ENCODE results near the gene COL6A3.

Gene COL6A3

GRCh38 chr2:237397072-237397471 is 16.9 kb downstream of the COL6A3 start:
- H3K79me2 ChIP-seq (ENCODE audit: insufficient read depth, low read length), result no peaks in the 10 kb centered on the region
- TF ChIP-seq EZH2phosphoT487 (IDR thresholded peaks at IDR 0.05; ENCODE audit: borderline replicate concordance) (no peak), CTCF (conservative IDR thresholded peaks at IDR 0.05; ENCODE audit: low read length) (no peak)

GRCh38 chr2:237393523-237393922 is 20.4 kb downstream of the COL6A3 start:
- Histone ChIP-seq H3K4me2 (ENCODE audit: low read depth, low read length, poor library complexity, severe bottlenecking) (no peak overlapping the region), H3K4me3 (ENCODE audit: low read length, poor library complexity, severe bottlenecking) (no peak overlapping the region), H3F3A (ENCODE audit: low read depth) (no peaks in the 10 kb centered on the region), H3K9me3 (ENCODE audit: insufficient read depth, low read depth, low read length) (no peaks in the 10 kb centered on the region), H2AFZ (ENCODE audit: low read length) (no peak overlapping the region), H3K79me2 (ENCODE audit: insufficient read depth, low read length) (no peaks in the 10 kb centered on the region), H3K9me2 (replicated peaks; ENCODE audit: low read depth, low read length) (no peaks in the 10 kb centered on the region), H3K36me3 (ENCODE audit: insufficient read depth, low read length) (no peaks in the 10 kb centered on the region), H3K27me3 (ENCODE audit: insufficient read depth, low read length, poor library complexity, severe bottlenecking) (no peaks in the 10 kb centered on the region), H4K20me1 (ENCODE audit: insufficient read depth, low read length, poor library complexity, severe bottlenecking) (no peaks in the 10 kb centered on the region), H3K4me1 (ENCODE audit: insufficient read depth, low read length, poor library complexity, severe bottlenecking) (no peaks in the 10 kb centered on the region), H3K9ac (ENCODE audit: low read depth, low read length, poor library complexity, severe bottlenecking) (no peak overlapping the region)
- TF ChIP-seq EZH2phosphoT487 (IDR thresholded peaks at IDR 0.05; ENCODE audit: borderline replicate concordance) (no peak), CTCF (conservative IDR thresholded peaks at IDR 0.05; ENCODE audit: low read length) (no peak)

More at GRCh38 chr2:237397072-237397471, 16.9 kb downstream of the COL6A3 start:
- no peaks in the 10 kb centered on the region for H3K4me1 ChIP-seq (ENCODE audit: insufficient read depth, low read length, poor library complexity, severe bottlenecking)
- no peak overlapping the region for H3K9ac ChIP-seq (ENCODE audit: low read depth, low read length, poor library complexity, severe bottlenecking)
- H3K4me2 ChIP-seq (ENCODE audit: low read depth, low read length, poor library complexity, severe bottlenecking), result no peak overlapping the region
- H2AFZ ChIP-seq (ENCODE audit: low read length), result no peak overlapping the region
- no peaks in the 10 kb centered on the region for H3K9me3 ChIP-seq (ENCODE audit: insufficient read depth, low read depth, low read length)
- H3K9me2 ChIP-seq (replicated peaks; ENCODE audit: low read depth, low read length), result no peaks in the 10 kb centered on the region
- no peak overlapping the region for H3K4me3 ChIP-seq (ENCODE audit: low read length, poor library complexity, severe bottlenecking)
- no peaks in the 10 kb centered on the region for H4K20me1 ChIP-seq (ENCODE audit: insufficient read depth, low read length, poor library complexity, severe bottlenecking)
- no peaks in the 10 kb centered on the region for H3K36me3 ChIP-seq (ENCODE audit: insufficient read depth, low read length)
- H3K27me3 ChIP-seq (ENCODE audit: insufficient read depth, low read length, poor library complexity, severe bottlenecking), result no peaks in the 10 kb centered on the region
- no peaks in the 10 kb centered on the region for H3F3A ChIP-seq (ENCODE audit: low read depth)

- no peak for TF ChIP-seq CTCF (conservative IDR thresholded peaks at IDR 0.05; ENCODE audit: low read length)
- TF ChIP-seq EZH2phosphoT487 (IDR thresholded peaks at IDR 0.05; ENCODE audit: borderline replicate concordance), result no peak
- Histone ChIP-seq H3K4me2 (ENCODE audit: low read depth, low read length, poor library complexity, severe bottlenecking) (no peak overlapping the region), H3K4me1 (ENCODE audit: insufficient read depth, low read length, poor library complexity, severe bottlenecking) (no peaks in the 10 kb centered on the region), H3K9me2 (replicated peaks; ENCODE audit: low read depth, low read length) (no peaks in the 10 kb centered on the region), H3K9me3 (ENCODE audit: insufficient read depth, low read depth, low read length) (no peaks in the 10 kb centered on the region), H3K9ac (ENCODE audit: low read depth, low read length, poor library complexity, severe bottlenecking) (no peak overlapping the region), H3K79me2 (ENCODE audit: insufficient read depth, low read length) (no peaks in the 10 kb centered on the region), H2AFZ (ENCODE audit: low read length) (no peak overlapping the region), H4K20me1 (ENCODE audit: insufficient read depth, low read length, poor library complexity, severe bottlenecking) (no peaks in the 10 kb centered on the region), H3K36me3 (ENCODE audit: insufficient read depth, low read length) (no peaks in the 10 kb centered on the region), H3F3A (ENCODE audit: low read depth) (no peaks in the 10 kb centered on the region), H3K4me3 (ENCODE audit: low read length, poor library complexity, severe bottlenecking) (no peak overlapping the region), H3K27me3 (ENCODE audit: insufficient read depth, low read length, poor library complexity, severe bottlenecking) (no peaks in the 10 kb centered on the region)
These were observed 21.8 kb downstream of the COL6A3 start for GRCh38 chr2:237392186-237392585.

Measured in Loucy (cell line).